Osteoblast (primary cell): ENCODE measurements around the gene ENGASE. TPM values are rescaled to one million over a fixed set of nuclear protein-coding genes. Genes with fewer than 3 reads are reported as not detected.

Experiments
- DNase-seq: peaks from one replicate; pipeline ENCODE4 v3.0.0; 2011; ENCODE audit warnings: low spot score, mixed read lengths; ENCODE audit not compliant: insufficient read length; ENCODE audit errors: missing footprints
- H2AFZ ChIP-seq: 2 replicates; pipeline ENCODE4 v1.6.0; 2011; ENCODE audit warnings: mild to moderate bottlenecking, low read length
- H3K27ac ChIP-seq: 2 replicates; pipeline ENCODE4 v1.5.1; 2011; ENCODE audit warnings: mild to moderate bottlenecking, low read depth, low read length, moderate library complexity
- H3K27me3 ChIP-seq: 2 replicates; pipeline ENCODE4 v1.6.0; 2012; ENCODE audit warnings: mild to moderate bottlenecking, control low read depth, inconsistent platforms, low read length, moderate library complexity; ENCODE audit not compliant: insufficient read depth
- H3K36me3 ChIP-seq: 2 replicates; pipeline ENCODE4 v1.5.1; 2011; ENCODE audit warnings: mild to moderate bottlenecking, low read length, control low read depth, moderate library complexity; ENCODE audit not compliant: insufficient read depth
- H3K4me1 ChIP-seq: 2 replicates; pipeline ENCODE4 v1.5.1; 2011; ENCODE audit warnings: mild to moderate bottlenecking, low read length, control low read depth, moderate library complexity; ENCODE audit not compliant: insufficient read depth
- H3K4me2 ChIP-seq: 2 replicates; pipeline ENCODE4 v1.6.0; 2011; ENCODE audit warnings: mild to moderate bottlenecking, low read length; ENCODE audit not compliant: insufficient read depth
- H3K4me3 ChIP-seq: fragments of 200-600 bp; sonication (generic); 3 replicates; pipeline ENCODE4 v1.5.1; 2012; ENCODE audit warnings: mild to moderate bottlenecking, low read length, inconsistent platforms; ENCODE audit not compliant: insufficient read depth
- H3K79me2 ChIP-seq: 2 replicates; pipeline ENCODE4 v1.6.0; 2012; ENCODE audit warnings: mild to moderate bottlenecking, low read length, control low read depth, inconsistent platforms; ENCODE audit not compliant: insufficient read depth
- H3K9me3 ChIP-seq: 2 replicates; pipeline ENCODE4 v1.5.1; 2011; ENCODE audit warnings: low read depth, low read length, control low read depth
- H4K20me1 ChIP-seq: 2 replicates; pipeline ENCODE4 v1.6.0; 2012; ENCODE audit warnings: mild to moderate bottlenecking, low read length, control low read depth; ENCODE audit not compliant: insufficient read depth
- CTCF ChIP-seq: IDR thresholded peaks from 2 replicates; pipeline ENCODE4 v1.5.1; 2011; ENCODE audit warnings: mild to moderate bottlenecking, low read depth, low read length, moderate library complexity; ENCODE audit errors: extremely low read depth
- total RNA-seq: library from RNA; depleted of rRNA; stranded (reverse); fragments of >200 nt; gene quantifications from 2 replicates; pipeline ENCODE4 v1.2.3, GENCODE V29; 2012

Gene ENGASE
- total RNA-seq, 1 donor = 14.5 TPM

- Histone ChIP-seq H3K27me3 (peaks cover 31% of the 10 kb centered on the region), H2AFZ (no peak overlapping the region)
Observed at GRCh38 chr17:79123988-79124387, 49.4 kb downstream of the ENGASE start.

GRCh38 chr17:79124513-79125209 lies 50.0 kb downstream of the ENGASE start:
- Histone ChIP-seq H3K36me3 (no peaks in the 10 kb centered on the region), H4K20me1 (no peaks in the 10 kb centered on the region), H3K27me3 (peaks cover 33% of the 10 kb centered on the region), H3K79me2 (no peaks in the 10 kb centered on the region), H3K4me1 (no peaks in the 10 kb centered on the region), H3K9me3 (no peaks in the 10 kb centered on the region), H3K4me2 (no peak overlapping the region), H3K4me3 (no peak overlapping the region), H2AFZ (no peak overlapping the region), H3K27ac (no peak overlapping the region)
- no peak for DNase-seq
- no peak for TF ChIP-seq CTCF

More at GRCh38 chr17:79123988-79124387, 49.4 kb downstream of the ENGASE start:
- Histone ChIP-seq H3K4me3 (no peak overlapping the region), H3K4me1 (no peaks in the 10 kb centered on the region), H3K9me3 (no peaks in the 10 kb centered on the region), H4K20me1 (no peaks in the 10 kb centered on the region), H3K36me3 (no peaks in the 10 kb centered on the region), H3K79me2 (no peaks in the 10 kb centered on the region), H3K4me2 (no peak overlapping the region), H3K27ac (no peak overlapping the region)
- no peak for TF ChIP-seq CTCF
- no peak for DNase-seq

- Histone ChIP-seq H2AFZ (no peak overlapping the region), H3K27me3 (peaks cover 35% of the 10 kb centered on the region), H3K9me3 (no peaks in the 10 kb centered on the region), H3K4me3 (no peak overlapping the region), H4K20me1 (no peaks in the 10 kb centered on the region), H3K4me1 (no peaks in the 10 kb centered on the region), H3K79me2 (no peaks in the 10 kb centered on the region), H3K36me3 (no peaks in the 10 kb centered on the region), H3K27ac (no peak overlapping the region), H3K4me2 (no peak overlapping the region)
- no peak for TF ChIP-seq CTCF
- no peak for DNase-seq
Observed at GRCh38 chr17:79125503-79125902, 50.9 kb downstream of the ENGASE start.

- peaks cover 35% of the 10 kb centered on the region for H3K27me3 ChIP-seq
- H3K4me2 ChIP-seq = no peak overlapping the region
- H3K79me2 ChIP-seq = no peaks in the 10 kb centered on the region
- no peak overlapping the region for H3K4me3 ChIP-seq
- no peak for DNase-seq
- no peaks in the 10 kb centered on the region for H3K9me3 ChIP-seq
- TF ChIP-seq CTCF = no peak
- H3K27ac ChIP-seq = no peak overlapping the region
- no peaks in the 10 kb centered on the region for H3K4me1 ChIP-seq
- no peaks in the 10 kb centered on the region for H3K36me3 ChIP-seq
- H2AFZ ChIP-seq = no peak overlapping the region
- no peaks in the 10 kb centered on the region for H4K20me1 ChIP-seq
Observed at GRCh38 chr17:79126139-79126538, 51.5 kb downstream of the ENGASE start.
